ENCODE data around the gene VWA3A.
"Not testable (repeated sequence)": the region's sequence is repeated elsewhere in the genome, so short reads cannot be mapped to it uniquely, and the experiment has no call there.

VWA3A gene

DNA sequence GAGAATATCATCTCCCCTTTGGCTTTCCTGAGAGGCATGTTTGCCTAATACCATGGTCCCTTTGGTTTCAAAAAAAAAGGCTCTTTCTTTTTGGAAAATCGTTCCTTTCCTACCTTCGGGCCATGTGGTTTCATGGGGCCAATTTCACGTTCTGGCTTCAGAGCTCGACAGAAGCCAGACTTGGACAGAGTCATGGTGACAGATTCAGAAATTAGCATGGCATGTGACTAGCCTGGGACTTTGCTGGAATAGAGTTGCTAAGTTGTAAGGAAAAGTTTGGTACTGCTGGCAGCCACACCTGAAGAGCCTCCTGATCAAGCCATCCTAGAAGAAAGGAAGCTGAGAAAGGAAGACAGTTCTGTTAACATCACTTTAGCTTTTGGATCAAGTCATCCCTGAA lies 2.4 kb upstream of the VWA3A start:
- DNase-seq (ENCODE audit: low read depth in 2 of 3, low spot score in 1 of 3) = no peak

DNA sequence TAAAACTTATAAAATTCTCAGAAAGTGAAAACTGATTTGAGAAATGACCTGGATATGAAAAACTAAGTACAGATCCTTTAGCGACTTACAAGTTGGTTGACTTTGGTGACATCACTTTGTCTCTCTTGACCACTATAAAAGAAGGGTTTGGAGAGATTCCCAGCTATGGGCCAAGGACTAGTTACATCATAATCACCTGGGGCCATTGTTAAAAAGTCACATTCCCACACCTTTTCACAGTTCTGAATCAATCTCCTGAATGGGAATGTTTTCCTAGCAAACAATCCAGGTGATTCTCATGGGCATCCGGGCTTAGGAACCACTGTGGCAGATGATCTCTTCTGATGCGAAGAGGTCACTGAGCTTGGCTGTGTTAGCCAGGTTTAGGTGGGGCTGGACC lies 620 bp upstream of the VWA3A start:
- DNase-seq (ENCODE audit: low read depth in 2 of 3, low spot score in 1 of 3) = no peak

DNA sequence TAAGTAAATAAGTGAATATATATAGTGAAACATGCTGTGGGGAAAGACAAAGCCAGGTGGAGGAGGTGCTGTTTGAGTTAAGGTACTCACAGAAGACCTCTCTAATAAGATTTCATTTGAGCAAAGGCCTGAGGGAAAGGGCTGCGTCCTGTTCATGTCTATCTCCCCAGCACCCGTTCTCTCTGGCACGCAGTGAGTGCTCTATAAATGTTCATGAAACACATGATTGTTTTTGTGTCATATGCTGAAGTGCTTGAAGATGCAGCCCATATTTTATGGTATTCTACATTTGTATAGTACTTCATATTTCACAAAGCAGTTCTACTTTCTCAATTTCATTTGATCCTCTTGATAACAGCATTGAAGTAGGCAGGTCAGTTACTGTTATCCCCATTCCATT lies 990 bp downstream of the VWA3A start:
- DNase-seq (ENCODE audit: low read depth in 2 of 3, low spot score in 1 of 3) = no peak

DNA sequence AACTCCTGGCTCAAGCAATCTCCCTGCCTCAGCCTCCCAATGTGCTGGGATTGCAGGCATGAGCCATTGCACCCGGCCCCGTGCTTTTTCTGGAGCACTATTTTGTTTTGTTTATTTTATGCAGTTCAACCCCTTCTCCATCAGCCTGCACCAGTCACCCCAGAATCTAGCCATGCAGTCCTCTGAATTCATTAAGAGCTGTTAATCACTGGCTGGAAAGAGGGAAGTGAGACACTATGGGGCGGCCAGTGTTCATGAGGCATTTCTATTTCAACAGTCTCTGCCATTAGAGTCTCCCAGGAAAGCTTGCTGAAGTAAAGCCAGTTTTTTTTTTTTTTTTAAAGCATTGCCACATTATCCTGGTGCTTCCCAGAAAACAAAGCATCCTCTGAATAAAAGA lies 1.7 kb downstream of the VWA3A start:
- no peak for DNase-seq (ENCODE audit: low read depth in 2 of 3, low spot score in 1 of 3)

DNA sequence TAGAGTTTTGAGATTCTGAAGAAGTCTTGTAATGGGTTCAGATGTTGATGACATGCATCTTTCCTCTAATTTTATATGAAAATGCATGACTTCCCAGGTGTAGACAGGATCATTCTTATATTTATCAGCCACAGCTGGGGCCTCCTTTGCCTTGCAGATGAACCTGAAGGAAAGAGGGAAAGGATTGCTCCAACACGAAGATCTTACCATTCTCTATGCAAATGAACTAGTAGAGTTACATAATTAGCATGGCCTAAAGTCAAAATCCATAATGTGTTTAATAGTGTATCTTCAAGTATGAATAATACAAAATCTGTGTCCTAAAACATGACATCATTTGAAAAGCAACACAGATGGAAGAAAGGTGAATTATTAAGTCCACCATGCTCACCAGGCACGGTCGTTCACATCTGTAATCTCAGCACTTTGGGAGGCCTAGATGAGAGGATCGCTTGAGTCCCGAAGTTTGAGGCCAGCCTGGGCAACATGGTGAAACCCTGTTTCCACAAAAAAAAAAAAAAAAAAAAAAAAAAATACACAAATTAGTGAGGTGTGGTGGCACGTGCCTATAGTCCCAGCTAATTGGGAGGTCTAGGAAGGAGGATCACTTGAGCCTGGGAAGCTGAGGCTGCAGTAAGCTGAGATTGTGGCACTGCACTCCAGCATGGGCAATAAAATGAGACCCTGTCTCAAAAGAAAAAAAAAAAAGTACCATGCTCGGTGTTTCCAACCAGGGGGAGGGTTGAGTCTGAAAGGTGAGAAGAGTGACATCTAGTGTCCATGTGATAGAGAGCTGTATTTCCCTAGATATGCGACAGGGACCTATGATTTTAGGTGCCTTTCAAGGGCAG lies 6.3 kb downstream of the VWA3A start:
- DNase-seq (ENCODE audit: low read depth in 2 of 3, low spot score in 1 of 3) = no peak

DNA sequence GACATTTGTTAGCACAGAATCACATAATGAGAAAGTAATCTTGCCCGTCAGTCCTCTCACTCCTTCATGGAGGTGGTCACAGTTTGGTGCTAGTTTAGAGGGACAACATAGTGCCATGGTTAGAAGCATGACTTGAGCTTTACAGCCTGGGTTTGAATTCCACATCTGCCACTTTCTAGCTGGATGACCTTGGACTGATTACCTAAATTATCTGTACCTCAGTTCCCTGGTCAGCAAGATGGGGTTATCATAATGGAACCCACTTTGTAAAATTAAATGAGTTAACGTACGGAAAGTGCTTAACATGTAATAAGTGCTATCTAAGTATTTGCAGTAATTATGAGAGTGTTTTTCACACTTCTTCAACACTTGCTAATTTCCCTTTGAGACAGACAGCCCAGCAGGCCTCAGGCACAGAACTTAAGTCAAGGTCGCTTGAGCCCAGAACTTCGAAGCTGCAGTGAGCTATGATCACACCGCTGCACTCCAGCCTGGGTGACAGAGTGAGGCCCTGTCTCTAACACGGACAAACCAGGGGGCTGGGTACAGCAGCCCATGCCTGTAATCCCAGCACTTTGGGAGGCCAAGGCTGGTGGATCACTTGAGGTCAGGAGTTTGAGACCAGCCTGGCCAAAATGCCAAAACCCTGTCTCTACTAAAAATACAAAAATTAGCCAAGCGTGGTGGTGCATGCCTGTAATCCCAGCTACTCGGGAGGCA lies 7.1 kb downstream of the VWA3A start:
- DNase-seq (ENCODE audit: low read depth in 2 of 3, low spot score in 1 of 3) = no peak

DNA sequence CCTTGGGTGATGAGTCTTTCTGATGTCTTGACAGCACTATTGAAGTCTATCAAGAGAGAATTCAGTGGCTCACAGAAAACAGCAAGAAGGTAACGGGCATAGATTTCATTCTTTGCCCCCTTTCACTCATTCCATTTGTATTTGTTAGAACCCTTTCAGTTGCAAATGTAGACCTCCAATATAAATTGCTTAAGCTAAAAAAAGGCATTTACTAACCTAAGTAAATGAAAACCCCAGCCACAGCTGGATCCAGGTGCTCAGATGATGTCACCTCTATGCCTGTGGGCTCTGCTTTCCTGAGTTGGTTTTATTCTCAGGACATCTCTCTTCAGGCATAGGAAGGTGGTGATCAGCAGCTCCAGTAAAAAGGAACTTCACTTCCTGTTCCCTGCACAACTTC lies 11.1 kb downstream of the VWA3A start:
- no peak for DNase-seq (ENCODE audit: low read depth in 2 of 3, low spot score in 1 of 3)

DNA sequence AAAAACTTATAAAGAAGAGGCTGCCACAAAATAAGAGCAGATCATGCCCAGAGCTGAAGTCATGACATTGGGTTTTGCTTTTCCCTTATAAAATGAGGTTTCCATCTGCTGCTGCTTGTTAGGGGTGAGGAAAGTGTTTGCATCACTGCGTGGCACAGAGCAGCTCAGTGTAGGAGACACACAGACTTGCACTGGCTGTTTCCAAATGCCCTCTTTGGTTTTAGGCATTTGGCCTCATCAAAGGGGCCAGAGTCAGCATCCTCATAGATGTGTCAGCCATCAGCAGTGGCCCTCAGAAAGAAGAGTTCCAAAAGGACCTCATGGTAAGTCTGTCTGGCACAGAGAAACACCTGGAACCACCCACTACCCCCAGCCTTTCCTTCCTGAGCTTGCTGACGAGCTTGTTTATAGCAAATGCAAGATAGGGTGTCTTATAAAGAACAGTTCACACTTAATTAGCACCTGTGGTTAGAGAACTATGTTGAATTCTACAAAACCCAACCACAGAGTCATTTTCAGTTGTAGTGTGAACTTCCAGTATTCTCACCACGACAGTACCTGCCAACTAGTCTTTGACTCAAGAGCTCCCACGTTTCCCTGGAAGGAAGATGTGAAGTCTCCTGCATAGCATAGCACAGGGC lies 17.0 kb downstream of the VWA3A start:
- no peak for DNase-seq (ENCODE audit: low read depth in 2 of 3, low spot score in 1 of 3)

DNA sequence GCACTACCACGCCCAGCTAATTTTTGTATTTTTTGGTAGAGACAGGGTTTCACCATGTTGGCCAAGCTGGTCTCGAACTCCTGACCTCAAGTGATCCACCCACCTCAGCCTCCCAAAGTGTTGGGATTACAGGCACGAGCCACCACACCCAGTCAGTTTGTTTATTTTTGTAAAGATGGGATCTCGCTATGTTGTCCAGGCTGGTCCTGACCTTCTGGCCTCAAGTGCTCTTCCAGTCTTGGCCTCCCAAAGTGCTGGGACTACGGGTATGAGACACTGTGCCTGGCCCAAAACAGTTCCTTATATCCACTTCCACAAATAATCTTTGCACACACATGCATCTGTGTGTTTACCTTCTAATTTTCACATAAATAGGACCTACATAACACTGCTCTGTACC lies 19.3 kb downstream of the VWA3A start:
- not testable (repeated sequence) for DNase-seq (ENCODE audit: low read depth in 2 of 3, low spot score in 1 of 3)

DNA sequence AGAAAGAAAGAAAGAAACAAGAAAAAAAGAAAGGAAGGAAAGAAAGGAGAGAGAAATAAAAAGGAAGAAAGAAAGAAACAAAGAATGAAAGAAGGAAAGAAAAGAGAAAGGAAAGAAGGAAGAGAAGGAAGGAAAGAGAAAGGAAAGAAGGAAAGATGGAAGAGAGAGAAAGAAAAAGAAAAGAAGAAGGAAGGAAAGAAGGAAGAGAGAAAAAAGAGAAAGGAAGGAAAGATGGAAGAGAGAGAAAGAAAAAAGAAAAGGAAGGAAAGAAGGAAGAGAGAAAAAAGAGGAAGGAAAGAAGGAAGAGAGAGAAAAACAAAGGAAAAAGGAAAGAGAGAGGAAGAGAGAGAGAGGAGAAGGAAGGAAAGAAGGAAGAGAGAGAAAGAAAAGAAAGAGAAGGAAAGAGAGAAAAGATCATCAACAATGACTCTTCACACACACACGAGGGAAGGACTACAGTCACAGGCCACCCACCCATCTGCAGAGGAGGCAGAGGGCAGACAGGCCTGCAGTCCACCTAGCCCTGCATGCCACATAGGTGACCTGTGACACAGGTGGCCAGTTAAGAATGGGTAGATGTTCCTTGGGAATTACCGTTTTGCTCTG lies 23.9 kb downstream of the VWA3A start:
- no peak for DNase-seq (ENCODE audit: low read depth in 2 of 3, low spot score in 1 of 3)

DNA sequence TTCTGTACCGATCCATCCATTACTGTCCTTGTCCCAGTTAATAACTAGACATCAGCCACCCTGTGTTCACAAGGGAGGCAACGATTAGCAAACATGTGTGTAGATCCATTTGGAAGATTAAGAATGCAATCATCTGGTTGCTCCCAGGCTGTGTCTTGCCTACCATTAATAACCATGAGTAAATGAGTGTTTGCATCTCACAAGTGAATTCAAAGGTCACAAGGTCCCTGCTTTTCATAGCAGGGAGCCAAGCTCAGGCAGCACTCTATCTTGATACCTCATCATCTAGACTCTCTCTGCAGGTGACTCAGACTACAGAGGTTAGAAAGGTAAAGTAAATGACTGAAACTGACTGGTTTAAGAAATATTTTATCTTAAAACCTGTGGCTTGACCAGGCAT lies 25.3 kb downstream of the VWA3A start:
- DNase-seq (ENCODE audit: low read depth in 2 of 3, low spot score in 1 of 3) = no peak

DNA sequence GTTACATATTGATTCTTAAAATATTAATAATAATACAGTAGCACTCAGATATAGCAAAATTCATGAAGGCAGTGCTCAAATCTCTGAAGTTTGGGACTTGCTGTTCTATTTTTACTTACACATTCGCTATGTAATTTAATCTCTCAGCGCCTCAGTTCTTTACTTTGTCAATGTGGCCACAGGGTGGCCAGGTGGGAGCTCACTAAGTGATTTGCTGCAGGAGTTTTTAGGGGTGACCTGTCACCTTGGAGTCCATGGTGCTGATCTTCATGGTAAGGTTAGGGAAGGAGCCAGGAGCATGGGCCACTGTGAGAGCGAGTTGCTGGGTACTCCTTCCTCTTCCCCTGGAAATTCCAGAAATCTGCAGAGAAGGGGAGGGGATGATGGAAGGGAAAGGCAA lies 28.1 kb downstream of the VWA3A start:
- DNase-seq (ENCODE audit: low read depth in 2 of 3, low spot score in 1 of 3) = no peak

DNA sequence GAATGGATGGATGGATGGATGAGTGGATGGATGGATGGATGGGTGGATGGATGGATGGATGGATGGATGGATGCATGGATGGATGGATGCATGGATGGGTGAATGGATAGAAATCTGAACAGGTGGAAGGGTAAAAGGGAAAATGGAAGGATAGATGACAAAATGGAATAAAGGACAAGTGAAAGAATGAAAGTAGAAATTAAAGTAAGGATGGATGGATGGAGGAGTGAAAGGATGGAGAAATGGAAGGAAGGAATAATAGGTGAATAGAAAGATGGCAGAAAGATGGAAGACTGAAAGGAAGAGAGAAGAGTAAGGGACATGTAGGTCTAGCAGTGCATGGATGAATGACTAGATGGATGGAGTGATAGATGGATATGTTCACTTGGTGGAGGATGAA lies 29.9 kb downstream of the VWA3A start:
- no peak for DNase-seq (ENCODE audit: low read depth in 2 of 3, low spot score in 1 of 3)

DNA sequence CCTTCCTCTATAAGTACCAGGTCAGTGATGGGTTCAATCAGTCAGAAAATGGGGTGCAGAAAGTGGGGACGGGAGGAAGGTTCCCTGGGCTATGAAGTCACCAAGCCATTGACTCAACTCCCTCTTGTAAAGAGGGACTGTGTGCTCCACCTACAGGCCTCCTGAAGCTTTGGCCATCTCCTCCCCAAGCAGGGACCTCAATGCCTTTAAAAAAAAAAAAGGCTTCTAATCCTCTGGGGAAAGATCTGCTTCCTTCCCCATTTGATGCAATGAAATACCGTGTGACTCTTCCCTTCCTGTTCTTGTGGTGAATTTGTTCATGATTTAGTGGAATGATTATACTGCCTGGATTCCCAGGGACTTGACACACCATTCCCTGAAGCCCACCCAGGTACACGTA lies 30.8 kb downstream of the VWA3A start:
- DNase-seq (ENCODE audit: low read depth in 2 of 3, low spot score in 1 of 3) = no peak

DNA sequence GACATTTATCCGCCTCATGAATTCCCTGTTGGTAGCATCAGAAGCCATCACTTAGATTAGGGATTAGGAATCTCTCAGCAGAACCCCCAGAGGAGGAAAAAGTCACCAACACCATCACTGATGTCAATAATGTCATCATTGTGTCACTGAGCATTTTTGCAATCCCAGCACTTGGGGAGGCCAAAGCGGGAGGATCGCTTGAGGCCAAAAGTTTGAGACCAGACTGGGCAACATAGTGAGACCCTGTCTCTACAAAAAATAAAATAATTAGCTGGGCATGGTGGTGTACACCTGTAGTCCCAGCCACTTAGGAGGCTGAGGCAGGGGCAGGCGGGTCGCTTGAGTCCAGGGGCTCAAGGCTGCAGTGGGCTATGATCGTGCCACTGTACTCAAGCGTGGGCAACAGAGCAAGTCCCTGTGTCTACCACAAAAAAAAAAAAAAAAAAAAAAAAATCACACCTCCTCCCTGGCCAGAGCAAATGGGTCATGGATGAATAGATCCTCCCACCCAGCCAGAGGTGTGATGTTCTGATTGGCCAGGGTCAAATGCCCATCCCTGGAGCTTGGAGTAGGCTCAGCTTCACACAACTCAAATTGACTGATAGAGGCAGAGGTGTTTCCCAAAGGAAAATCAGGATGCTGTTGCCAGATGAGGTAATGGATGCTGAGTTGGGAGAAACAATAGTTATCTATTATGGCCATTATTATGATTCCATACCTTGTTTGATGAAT lies 31.6 kb downstream of the VWA3A start:
- no peak for DNase-seq (ENCODE audit: low read depth in 2 of 3, low spot score in 1 of 3)

DNA sequence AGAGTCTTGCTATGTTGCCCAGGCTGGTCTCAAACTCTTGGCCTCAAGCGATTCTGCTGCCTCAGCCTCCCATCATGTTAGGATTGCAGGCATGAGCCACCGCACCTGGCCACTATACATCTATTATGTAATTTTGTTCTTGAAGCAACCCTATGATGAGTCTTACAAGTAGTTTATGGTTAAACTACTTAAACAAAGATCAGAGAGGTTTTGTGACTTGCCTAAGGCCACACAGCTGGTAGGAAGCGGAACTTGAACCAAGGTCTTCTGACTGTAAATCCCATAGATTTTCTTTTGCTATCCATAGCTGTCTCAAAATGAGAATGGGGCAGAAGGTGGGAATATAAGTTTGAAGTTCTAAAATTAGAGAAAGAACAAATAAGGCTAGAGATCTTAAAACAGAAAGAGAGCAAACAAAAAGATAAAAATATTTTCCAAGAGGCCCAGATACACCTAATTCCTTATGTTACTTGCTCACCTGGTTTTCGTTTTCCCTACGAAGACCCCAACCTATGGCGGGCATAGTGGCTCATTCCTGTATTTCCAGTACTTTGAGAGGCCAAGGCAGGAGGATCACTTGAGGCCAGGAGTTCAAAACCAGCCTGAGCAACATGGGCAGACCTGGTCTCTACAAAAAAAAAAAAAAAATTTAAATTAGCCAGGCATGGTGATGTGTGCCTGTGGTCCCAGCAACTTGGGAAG lies 32.4 kb downstream of the VWA3A start:
- DNase-seq (ENCODE audit: low read depth in 2 of 3, low spot score in 1 of 3) = no peak

DNA sequence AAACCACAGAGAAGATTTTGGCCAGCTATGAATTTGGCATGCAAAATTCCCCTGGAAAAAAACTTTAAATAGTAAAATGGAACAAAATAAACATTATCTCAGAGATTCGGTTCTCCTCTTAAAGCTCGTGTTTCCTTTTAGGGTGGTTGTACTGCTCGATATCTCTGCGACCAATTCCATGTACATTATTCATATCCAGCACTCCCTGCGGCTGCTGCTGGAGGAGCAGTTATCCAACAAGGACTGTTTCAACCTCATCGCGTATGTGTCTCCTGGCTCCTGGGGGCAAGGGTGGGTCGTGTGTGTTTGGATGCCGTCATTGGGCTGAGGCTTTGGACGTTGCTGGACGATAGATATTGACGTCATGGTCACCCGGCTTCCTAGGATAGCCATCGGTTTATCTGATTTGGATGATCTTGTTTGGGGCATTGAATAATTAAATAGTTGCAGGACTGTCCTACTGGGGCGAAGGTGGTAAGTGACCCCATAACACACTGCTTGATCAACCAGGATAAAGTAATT lies 33.8 kb downstream of the VWA3A start:
- DNase-seq (ENCODE audit: low read depth in 2 of 3, low spot score in 1 of 3) = no peak

DNA sequence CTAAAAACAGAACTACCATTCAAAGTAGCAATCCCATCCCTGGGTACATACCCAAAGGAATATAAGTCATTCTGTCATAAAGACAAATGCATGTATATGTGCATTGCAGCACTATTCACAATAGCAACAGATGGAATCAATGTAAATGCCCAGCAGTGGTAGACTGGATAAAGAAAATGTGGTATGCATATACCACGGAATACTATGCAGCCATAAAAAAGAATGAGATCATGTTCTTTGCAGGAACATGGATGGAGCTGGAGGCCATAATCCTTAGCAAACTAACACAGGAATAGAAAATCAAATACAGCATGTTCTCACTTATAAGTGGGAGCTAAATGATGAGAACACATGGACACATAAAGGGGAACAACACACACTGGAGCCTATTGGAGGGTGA lies 36.2 kb downstream of the VWA3A start:
- DNase-seq (ENCODE audit: low read depth in 2 of 3, low spot score in 1 of 3) = not testable (repeated sequence)

DNA sequence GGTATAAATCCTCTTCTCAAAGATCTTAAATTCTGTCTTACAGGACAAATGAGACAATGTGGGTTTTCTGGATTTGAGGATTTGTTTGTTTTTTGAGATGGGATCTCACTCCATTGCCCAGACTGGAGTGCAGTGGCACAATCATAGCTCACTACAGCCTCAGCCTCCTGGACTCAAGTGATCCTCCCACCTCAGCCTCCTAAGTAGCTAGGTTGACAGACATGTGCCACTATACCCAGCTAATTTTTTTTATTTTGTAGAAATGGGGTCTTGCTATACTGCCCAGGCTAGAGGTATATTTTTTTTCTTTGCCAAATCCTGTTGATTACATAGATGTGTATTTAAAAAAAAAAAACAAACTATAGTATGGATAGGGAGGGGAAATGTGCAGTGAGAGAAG lies 38.2 kb downstream of the VWA3A start:
- no peak for DNase-seq (ENCODE audit: low read depth in 2 of 3, low spot score in 1 of 3)

DNA sequence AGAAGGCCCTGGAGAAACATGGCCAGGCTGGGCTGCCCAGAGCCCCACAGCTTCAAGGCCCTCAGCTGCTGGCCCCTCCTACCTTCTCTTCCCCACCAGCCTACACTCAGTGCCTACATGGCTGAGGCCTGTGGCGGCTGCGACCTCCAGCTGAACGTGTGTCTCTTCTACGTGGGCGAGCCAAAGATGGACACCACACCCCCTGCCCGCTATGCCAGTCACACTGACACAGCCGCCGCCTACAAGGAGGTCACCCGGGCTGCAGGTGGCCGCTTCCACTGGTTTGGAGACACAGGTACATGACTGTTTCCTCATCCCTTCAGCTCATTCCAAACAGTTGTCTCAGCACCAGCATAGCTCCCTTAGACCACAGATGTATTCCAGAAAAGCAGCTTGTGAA lies 40.5 kb downstream of the VWA3A start:
- no peak for DNase-seq (ENCODE audit: low read depth in 2 of 3, low spot score in 1 of 3)
